GM18873 (cell line): ENCODE measurements around the gene HIRA.

Experiments
- ATAC-seq: cut with Tn5 transposase; IDR thresholded peaks from one replicate; pipeline ENCODE4 v1.9.1; 2021; ENCODE audit warnings: mild to moderate bottlenecking, moderate library complexity, moderate number of reproducible peaks; ENCODE audit not compliant: unreplicated experiment, low FRiP score

The HIRA gene

DNA sequence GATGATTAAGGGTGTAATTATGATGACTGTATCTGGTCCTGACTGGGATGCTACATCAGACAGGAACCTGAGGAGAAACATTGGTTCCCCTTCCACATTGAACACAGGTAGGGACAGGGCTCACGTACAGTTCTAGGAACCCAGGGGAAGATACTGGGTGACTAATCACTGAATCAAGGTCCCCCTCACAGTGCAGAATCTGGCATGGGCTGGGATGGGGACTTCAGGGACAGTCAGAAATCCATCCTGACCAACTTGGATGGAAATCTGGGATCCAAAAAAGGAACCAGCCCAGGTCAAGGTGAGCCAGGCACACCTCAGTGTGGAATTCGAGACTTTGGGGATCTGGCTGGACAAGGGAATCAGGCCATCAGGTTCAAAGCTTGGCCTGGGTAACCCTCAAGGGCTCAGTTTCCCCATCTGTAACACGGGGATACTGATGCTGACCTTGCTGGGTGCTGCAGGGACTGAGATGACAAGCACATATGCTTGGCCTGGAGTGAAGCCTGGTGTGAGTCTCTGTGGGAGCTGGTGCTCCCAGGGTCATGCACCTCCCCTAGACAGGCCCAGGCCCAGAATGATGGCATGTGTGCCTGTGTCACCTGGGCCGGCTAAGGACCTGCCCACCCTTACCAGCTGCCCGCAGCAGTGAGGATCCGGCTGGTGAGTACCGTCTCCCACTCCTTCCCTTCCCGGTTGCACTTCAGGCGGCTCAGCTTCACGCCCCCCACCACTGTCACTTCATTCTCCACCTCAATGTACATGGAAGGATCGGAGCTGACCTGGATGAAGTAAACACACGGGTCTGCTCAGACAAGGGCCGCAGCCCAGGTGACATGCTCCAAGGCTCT lies 72.6 kb downstream of the HIRA start:
- ATAC-seq = no peak

DNA sequence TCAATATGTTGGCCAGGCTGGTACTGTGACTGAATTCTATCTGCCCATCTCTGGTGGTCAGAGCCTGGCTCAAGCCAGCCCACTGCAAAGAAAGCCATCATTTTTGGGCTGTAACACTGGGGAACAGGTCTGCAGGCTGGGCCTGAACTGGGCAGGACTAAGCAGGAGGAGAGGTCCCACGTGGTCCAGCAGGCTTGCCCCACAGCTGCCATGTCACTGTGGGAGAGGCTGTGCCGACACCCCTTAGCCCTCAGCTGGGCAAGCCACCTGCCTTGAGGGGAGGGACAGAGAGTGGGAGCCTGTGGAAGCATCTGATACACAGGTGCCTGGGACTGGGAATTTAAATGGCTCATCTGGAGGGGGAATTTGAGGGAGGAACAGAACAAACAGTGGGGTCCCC lies 73.3 kb downstream of the HIRA start:
- ATAC-seq = no peak

DNA sequence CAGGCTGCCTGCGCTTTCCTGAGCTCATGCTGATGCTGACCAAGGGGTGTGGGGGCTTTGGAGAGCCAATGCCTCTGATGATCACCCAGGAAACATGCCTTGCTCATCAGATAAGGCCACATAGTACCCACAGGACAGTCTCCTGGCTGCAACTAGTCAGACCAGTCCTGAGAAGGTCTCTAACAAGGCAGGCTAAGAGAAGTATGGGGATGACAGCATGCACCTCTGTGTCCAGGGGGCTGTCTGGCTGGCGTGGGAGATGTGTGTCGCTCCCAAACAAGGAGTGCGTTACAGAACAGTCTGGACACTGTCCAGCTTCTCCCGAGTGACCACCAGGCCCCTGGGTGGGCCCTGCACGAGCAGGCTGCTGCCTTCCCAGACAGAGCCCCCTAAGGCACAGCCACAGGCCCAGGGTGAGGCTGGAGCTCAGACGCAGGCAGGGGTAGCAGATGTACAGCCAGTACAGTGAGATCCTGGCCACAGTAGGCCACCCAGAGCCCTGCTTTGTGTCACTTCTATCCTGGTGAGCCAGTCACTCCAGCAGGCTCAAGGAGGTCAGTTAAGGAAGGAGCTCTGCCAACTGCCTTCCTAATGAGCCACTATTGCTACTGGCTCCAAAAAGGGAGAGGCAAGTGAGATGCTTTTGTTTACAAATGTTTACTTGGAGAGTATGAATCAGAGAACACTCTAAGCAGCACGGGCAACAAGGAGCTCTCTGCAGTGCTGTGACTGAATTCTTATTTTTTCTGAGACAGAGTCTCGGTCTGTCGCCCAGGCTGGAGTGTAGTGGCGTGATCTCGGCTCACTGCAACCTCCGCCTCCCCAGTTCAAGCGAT lies 74.0 kb downstream of the HIRA start:
- ATAC-seq = no peak

DNA sequence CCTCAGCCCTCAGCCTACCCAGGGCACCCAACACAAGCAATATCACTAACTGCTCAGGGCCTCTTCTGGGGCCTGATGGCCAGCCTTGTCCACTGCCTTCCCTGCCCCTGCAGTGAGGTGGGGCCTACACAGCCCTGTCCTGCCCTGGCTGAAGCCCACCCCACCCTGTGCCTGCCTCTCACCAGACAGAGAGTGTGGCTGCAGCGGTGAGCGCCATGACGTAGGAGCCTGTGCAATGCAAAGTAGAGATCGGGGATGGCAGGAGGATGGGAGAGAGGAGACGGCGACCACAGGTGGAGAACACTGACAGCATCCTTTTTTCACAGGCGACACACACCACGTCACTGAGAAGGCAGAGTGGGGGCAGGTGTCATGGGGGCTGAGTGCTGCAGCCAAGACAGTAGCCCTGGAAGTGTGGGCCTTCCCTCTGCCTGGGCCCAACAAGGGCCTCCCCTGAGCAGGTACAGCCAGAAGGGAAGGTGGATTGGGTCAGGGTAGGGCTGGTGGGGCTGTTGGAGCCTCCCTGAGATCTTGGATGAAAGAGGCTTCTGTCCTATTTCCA lies 74.7 kb downstream of the HIRA start:
- ATAC-seq = no peak

DNA sequence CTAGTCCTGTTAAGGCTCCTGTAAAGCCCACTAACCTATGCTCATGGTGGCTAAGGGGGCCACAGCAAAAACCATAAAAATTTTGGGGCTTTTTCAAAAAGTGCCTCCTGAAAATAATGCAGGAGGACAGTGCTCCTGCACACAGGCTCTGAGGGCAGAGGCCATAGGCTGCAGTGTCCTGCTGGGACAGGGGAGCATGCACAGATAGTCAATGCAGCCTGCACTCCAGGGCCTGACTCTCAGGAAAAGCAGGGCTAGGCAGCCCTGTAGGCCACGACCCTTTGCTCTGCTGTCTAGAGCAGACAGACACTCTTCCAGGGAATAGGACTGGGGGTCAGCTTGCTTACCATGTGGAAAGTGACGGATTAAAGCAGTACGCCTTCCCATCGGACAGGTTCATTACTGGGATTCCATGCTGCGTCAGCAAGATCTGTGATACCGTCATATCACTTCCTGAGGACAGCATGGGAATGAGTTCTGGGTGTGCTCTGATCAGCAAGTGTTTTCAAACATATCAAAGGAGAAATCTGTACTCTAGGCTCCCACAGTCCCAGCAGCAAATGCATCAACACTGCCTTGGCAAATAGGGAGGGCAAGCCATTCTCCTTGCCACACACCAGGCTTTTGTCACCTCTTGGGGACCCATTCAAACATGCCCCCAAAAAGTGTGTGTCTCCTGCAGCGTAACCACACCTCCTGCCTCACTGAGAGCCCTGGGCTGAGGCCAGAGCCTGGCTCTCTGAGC lies 75.9 kb downstream of the HIRA start:
- ATAC-seq = no peak

DNA sequence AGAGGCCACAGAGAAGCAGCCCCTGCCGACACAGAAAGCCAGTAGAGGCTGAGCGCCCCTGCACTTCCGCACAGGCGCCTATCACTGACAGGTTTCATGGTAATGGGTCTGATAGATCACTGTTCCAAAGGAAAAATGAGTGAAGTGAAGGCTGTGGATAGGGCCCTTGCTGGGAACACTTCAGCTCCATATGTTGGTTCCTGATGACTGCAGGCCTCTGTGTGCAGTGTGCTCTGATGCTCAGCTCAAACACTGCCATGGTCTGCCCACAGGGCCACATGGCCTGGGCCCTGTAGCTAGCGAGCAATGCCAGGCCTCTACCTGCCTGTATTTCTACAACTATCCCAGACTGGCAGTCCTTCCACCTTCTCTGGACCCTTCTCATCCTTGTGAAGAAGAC lies 77.3 kb downstream of the HIRA start:
- no peak for ATAC-seq

DNA sequence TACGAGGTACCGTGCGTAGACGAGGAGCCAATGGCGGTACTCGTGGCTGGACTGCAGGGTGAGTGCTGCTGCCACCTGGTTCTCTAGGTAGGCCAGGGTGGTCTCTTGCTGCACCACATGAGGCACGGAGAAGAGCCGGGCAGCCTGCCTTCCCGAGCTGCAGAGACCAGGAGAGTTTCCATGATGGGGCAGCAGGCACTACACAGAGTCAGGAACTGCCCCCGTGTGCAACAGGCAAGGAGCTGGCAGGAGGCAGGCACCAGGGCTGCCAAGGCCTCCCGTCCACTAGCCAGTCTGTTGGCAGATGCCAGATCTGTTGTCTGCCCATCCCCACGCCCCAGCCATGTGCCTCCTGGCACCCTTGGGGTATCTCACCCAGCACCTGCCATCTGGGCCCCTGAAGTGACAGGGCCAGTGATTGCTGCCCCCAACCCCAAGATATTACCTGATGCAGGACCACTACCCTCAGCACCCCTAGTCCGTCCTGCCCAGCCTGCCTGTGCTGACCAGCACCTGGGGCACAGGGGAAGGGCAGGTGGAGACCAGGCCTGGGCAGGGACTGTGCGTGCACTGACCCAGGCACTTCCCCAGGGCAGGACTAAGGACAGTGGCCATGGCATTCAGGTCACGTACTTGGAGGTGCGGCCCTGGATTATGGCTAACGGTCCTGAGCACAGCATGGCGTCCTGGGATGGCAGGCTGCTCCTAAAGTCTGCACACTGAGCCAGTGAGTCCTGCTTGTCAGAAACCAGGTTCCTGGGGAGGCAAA lies 78.0 kb downstream of the HIRA start:
- no peak for ATAC-seq

DNA sequence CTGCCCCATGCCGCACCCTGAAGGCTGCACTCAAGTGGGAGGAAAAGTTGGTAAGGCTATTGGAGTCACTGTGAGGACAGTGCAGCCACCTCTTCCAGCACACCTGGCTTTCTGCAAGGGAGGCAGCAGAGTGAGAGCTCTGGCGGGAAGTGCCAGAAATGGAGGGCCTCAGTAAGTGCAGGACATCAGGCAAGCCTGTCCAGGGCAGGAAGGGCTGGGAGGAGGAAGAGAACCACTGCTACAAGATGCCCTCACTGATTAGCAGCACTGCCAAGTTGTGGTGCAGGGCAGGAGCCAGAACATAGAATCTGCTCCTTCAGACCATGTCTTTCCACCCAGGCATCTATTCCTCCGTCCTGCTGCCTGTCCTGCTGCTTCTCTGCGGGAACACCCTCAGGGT lies 78.8 kb downstream of the HIRA start:
- ATAC-seq = no peak

DNA sequence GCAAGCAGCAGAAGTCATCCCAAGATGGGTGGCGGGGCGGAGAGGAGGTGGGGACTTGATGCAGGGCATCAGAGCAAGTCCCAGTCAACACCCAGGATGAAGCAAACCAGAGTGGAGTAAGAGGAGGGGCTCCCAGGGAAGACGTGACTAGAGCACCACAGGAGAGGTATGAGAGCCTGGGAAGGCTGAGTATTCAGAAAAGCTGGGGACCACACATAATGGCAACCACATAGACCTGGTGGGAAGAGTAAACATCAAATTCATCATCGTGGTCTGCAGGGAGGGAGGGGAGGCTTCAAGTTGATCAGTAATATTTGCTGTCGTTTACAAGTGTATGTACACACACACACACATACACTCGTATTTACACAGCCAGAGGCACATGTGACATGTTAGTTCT lies 79.3 kb downstream of the HIRA start:
- no peak for ATAC-seq

DNA sequence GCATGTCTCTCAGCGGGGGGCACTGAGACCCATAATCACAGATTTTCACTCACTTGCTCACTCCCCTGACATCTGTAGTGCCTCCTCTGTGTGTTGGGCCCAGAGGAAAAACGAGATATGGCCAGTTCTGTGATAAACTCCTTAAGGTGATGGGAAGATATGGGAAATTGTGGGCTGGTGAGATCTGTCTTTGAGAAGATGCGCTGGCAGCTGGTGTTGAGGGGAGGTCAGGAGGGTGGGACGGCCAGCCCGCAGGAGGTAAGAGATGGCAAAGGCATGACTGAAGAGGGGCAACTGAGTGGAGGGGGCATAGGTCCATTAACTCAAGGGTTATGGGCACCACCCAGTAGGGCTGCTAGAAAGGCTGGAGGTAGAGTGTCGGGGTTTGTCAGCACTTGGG lies 79.9 kb downstream of the HIRA start:
- no peak for ATAC-seq

DNA sequence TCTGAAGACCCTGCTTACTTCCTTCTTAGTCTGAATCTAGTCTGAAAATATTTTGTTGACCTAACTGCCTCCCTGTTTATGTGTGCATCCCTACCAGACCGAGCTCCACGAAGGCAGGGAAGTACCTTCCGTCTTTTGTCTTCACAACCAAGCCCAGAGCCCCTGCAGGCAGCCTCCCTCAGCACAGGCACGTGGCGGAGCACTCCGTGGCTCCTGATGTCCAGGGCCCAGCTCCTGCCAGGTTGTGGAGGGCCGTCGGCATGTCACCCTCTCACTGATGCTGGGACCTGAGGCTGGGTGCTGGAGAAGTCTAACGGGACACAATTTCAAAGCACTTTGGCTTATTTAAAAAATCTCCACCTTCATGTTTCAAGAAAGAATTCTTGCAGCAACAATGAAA lies 80.6 kb downstream of the HIRA start:
- no peak for ATAC-seq

DNA sequence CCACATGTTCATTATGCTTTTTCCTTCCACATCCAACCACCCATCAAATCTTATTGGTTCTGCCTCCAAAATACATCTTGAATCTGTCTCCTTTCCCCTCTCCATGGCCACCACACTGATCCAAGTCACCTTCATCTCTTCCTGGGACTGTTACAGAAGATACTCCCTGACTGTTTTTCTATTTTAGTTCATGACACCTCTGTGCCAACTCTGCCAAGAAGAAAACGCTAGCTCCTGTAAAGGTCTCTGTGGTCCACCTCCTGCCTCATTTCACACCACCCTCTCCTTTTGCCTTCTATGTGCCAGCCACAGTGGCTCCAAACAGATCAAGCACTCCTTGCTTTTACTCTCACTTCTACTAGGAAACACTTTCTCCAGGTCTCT lies 81.1 kb downstream of the HIRA start:
- ATAC-seq = no peak

DNA sequence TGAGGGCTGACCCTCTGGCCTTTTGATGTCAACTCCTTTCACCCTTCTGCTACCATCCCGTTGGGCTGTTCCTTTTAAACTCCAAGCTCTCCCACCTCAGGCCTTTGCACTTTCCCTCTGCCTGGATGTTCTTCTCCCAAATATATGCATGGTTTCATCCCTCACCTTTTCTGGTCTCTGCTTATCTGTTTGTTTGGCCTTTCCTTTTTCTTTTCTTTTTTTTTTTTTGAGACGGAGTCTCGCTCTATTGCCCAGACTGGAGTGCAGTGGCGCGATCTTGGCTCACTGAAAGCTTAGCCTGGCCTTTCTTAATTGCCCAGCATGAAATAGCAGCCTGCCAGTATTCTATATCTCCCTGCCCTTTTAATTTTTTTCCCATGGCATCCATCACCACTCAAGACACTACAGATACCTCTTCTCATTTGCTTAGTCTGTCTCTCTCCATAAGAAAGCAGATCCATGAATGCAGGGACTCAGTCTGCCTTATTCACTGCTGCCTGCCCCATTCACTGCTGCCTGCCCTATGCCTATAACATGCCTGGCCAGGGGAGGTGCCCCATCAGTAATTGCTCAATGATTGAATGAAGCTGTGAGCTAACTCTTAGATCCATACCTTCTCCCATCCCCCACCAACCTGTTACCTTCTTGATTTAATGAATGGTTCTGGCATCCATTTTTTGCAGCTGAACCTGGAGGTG lies 81.6 kb downstream of the HIRA start:
- no peak for ATAC-seq

DNA sequence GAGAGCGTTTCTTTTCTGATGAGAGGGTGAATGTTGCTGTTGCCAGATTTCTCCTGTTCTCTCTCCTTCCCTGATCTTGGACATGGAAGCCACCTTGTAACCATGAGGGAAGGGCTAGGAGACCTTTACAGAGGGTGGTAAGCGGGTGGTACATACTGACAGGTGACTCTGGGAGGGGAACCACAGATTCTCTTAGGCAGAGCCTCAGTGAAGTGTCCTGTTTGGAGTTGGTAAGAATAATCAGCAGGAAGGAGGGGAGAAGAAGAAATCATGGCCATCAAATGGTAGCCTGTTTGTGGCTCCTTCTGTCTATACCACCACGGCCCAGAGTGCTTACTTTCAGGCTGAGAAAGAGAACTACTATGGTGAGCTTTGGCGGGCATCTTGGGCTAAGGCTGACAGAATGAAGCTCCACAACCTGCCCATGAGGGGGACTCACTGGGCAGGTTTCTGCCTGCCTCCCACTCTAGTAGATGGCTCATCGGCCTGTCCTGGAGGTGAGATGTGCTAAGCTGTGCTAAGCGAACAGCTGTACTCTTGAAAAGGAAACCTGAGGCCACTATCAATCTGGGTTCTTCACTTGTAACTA lies 84.8 kb downstream of the HIRA start:
- ATAC-seq = no peak

DNA sequence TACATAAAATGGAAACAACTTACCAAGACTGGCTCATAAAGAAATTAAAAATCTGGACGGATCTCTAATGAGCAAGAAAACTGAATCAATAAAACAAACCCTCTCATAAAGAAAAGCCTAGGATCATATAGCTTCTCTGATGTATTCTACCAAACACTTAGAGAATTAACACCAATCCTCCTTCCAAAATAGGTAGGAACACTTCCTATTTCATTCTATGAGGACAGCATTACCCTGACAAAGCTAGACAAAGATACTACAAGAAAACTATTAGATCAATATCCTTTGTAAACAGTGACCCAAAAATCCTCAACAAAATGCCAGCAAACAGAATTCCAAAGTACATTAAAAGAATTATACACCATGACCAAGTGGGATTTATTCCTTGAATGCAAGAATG lies 87.1 kb downstream of the HIRA start:
- no peak for ATAC-seq

DNA sequence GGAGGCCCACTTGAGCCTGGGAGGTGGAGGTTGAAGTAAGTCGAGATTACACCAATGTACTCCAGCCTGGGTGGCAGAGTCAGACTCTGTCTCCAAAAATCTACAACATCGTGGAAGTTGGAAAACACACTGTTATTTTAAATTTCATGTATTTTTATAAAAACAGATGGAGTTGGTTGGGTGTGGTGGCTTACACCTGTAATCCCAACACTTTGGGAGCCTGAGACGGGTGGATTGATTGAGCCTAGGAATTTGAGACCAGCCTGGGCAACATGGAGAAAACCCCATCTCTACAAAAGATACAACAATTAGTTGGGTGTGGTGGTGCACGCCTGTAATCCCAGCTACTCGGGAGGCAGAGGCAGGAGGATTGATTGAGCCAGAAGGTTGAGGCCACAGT lies 88.1 kb downstream of the HIRA start:
- no peak for ATAC-seq

DNA sequence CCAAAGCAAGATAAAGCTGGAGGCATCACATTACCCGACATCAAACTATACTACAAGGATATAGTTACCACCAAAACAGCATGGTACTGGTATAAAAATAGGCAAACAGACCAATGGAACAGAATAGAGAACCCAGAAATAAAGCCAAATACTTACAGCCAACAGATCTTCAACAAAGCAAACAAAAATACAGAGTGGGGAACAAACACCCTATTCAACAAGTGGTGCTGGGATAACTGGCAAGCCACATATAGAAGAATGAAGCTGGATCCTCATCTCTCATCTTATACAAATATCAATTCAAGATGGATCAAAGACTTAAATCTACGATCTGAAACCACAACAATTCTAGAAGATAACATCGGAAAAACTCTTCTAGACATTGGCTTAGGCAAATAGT lies 90.0 kb downstream of the HIRA start:
- ATAC-seq = no peak

DNA sequence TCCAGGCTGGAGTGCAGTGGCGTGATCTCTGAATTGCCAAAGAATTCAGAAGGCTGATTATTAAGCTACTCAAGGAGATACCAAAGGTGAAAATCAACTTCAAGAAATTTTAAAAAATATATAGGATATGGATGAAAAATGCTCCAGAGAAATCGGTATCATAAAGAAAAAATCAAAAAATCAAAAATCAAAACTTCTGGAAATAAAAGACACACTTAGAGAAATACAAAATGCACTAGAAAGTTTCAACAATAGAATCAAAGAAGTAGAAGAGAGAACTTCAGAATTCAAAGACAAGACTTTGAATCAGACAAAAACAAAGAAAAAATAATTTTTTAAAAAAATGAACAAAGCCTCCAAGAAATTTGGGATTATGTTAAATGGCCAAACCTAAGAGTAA lies 94.4 kb downstream of the HIRA start:
- no peak for ATAC-seq
